ENCODE data around the gene DNAH1.

- TF ChIP-seq CTCF (IDR thresholded peaks at IDR 0.05; ENCODE audit: low read length) (no peak), EZH2 (optimal IDR thresholded peaks at IDR 0.05; ENCODE audit: low read depth, low read length) (no peak)
These were observed 78.8 kb downstream of the DNAH1 start for GRCh38 chr3:52394751-52395502.
